ENCODE measurements around the gene LRCH3.

Gene LRCH3

GRCh38 chr3:197835509-197835908 is 44.5 kb downstream of the LRCH3 start:
- peaks cover 20 to 27% of the 10 kb centered on the region in 2 experiments for H3K36me3 ChIP-seq (ENCODE audit: control insufficient read depth in 1 of 2, insufficient read depth in 2 of 2, low read length in 2 of 2)
- no peak overlapping the region for H2AFZ ChIP-seq (ENCODE audit: insufficient read depth, low read length, poor library complexity)
- H3K4ac ChIP-seq (ENCODE audit: low read depth, low read length), result no peak overlapping the region
- no peaks in the 10 kb centered on the region for H3K79me2 ChIP-seq (ENCODE audit: control insufficient read depth, insufficient read depth, low read length, poor library complexity)
- DNase-seq, result no peak
- no peak overlapping the region for H2AK5ac ChIP-seq (ENCODE audit: low read length)
- H3K4me2 ChIP-seq (ENCODE audit: low read length), result no peak overlapping the region
- H3K14ac ChIP-seq (ENCODE audit: low read length), result no peak overlapping the region
- WGBS (ENCODE audit: extremely low coverage, insufficient coverage, insufficient read length), result no CpG with 5 or more reads among the region's 5 CpGs
- no peak overlapping the region for H3K27ac ChIP-seq (ENCODE audit: low read depth, low read length)
- H2BK120ac ChIP-seq (ENCODE audit: insufficient read depth, low read length, poor library complexity), result no peak overlapping the region
- no peak overlapping the region for H4K91ac ChIP-seq (ENCODE audit: low read depth, low read length)
- no peak overlapping the region for H3K18ac ChIP-seq (ENCODE audit: low read length)
- H2BK12ac ChIP-seq (ENCODE audit: low read length), result no peak overlapping the region
- H3K79me1 ChIP-seq (ENCODE audit: low read length), result no peaks in the 10 kb centered on the region
- H3K4me3 ChIP-seq (ENCODE audit: low read depth, low read length), result no peak overlapping the region
- H3K27me3 ChIP-seq (ENCODE audit: insufficient read depth, low read length), result no peaks in the 10 kb centered on the region
- H3K4me1 ChIP-seq (ENCODE audit: control insufficient read depth in 1 of 2, insufficient read depth in 2 of 2, low read length in 2 of 2), result no peaks in the 10 kb centered on the region
- no peak overlapping the region for H3K23ac ChIP-seq (ENCODE audit: low read length)
- H4K12ac ChIP-seq (ENCODE audit: low read depth, low read length), result no peak overlapping the region
- H3K9ac ChIP-seq (ENCODE audit: low read length), result no peak overlapping the region
- no peaks in the 10 kb centered on the region for H3K9me3 ChIP-seq (ENCODE audit: insufficient read depth, low read depth, low read length)
- no peak overlapping the region for H4K8ac ChIP-seq (ENCODE audit: low read depth, low read length)
- no peak overlapping the region for H2BK5ac ChIP-seq (ENCODE audit: low read depth, low read length, poor library complexity)

GRCh38 chr3:197836244-197836643 is 45.2 kb downstream of the LRCH3 start:
- Histone ChIP-seq H3K4me1 (ENCODE audit: control insufficient read depth in 1 of 2, insufficient read depth in 2 of 2, low read length in 2 of 2) (no peaks in the 10 kb centered on the region), H3K79me1 (ENCODE audit: low read length) (no peaks in the 10 kb centered on the region), H4K91ac (ENCODE audit: low read depth, low read length) (no peak overlapping the region), H3K4ac (ENCODE audit: low read depth, low read length) (no peak overlapping the region), H2AFZ (ENCODE audit: insufficient read depth, low read length, poor library complexity) (no peak overlapping the region), H3K9me3 (ENCODE audit: insufficient read depth, low read depth, low read length) (no peaks in the 10 kb centered on the region), H2BK12ac (ENCODE audit: low read length) (no peak overlapping the region), H3K18ac (ENCODE audit: low read length) (no peak overlapping the region), H2BK120ac (ENCODE audit: insufficient read depth, low read length, poor library complexity) (no peak overlapping the region), H2AK5ac (ENCODE audit: low read length) (no peak overlapping the region), H3K79me2 (ENCODE audit: control insufficient read depth, insufficient read depth, low read length, poor library complexity) (no peaks in the 10 kb centered on the region), H4K8ac (ENCODE audit: low read depth, low read length) (no peak overlapping the region), H2BK5ac (ENCODE audit: low read depth, low read length, poor library complexity) (no peak overlapping the region), H4K12ac (ENCODE audit: low read depth, low read length) (no peak overlapping the region), H3K14ac (ENCODE audit: low read length) (no peak overlapping the region), H3K27me3 (ENCODE audit: insufficient read depth, low read length) (no peaks in the 10 kb centered on the region), H3K36me3 (ENCODE audit: control insufficient read depth in 1 of 2, insufficient read depth in 2 of 2, low read length in 2 of 2) (peaks cover 21 to 26% of the 10 kb centered on the region in 2 experiments), H3K4me2 (ENCODE audit: low read length) (no peak overlapping the region), H3K27ac (ENCODE audit: low read depth, low read length) (no peak overlapping the region), H3K23ac (ENCODE audit: low read length) (no peak overlapping the region), H3K4me3 (ENCODE audit: low read depth, low read length) (no peak overlapping the region), H3K9ac (ENCODE audit: low read length) (no peak overlapping the region)
- DNase-seq, result no peak

- no peak overlapping the region for H4K12ac ChIP-seq (ENCODE audit: low read depth, low read length)
Observed at GRCh38 chr3:197837282-197837681, 46.2 kb downstream of the LRCH3 start.

GRCh38 chr3:197841789-197842188 is 50.7 kb downstream of the LRCH3 start:
- Histone ChIP-seq H4K8ac (ENCODE audit: low read depth, low read length) (no peak overlapping the region), H2AK5ac (ENCODE audit: low read length) (no peak overlapping the region), H3K4me1 (ENCODE audit: control insufficient read depth in 1 of 2, insufficient read depth in 2 of 2, low read length in 2 of 2) (no peaks in the 10 kb centered on the region), H4K12ac (ENCODE audit: low read depth, low read length) (no peak overlapping the region), H3K4me3 (ENCODE audit: low read depth, low read length) (no peak overlapping the region), H2BK12ac (ENCODE audit: low read length) (no peak overlapping the region), H3K79me2 (ENCODE audit: control insufficient read depth, insufficient read depth, low read length, poor library complexity) (no peaks in the 10 kb centered on the region), H3K27ac (ENCODE audit: low read depth, low read length) (no peak overlapping the region), H2AFZ (ENCODE audit: insufficient read depth, low read length, poor library complexity) (no peak overlapping the region), H3K27me3 (ENCODE audit: insufficient read depth, low read length) (no peaks in the 10 kb centered on the region), H3K4me2 (ENCODE audit: low read length) (no peak overlapping the region), H3K9me3 (ENCODE audit: insufficient read depth, low read depth, low read length) (no peaks in the 10 kb centered on the region), H3K79me1 (ENCODE audit: low read length) (no peaks in the 10 kb centered on the region), H3K23ac (ENCODE audit: low read length) (no peak overlapping the region), H3K9ac (ENCODE audit: low read length) (no peak overlapping the region), H3K36me3 (ENCODE audit: control insufficient read depth in 1 of 2, insufficient read depth in 2 of 2, low read length in 2 of 2) (peaks cover 31 to 36% of the 10 kb centered on the region in 2 experiments), H3K14ac (ENCODE audit: low read length) (no peak overlapping the region), H3K4ac (ENCODE audit: low read depth, low read length) (no peak overlapping the region), H3K18ac (ENCODE audit: low read length) (no peak overlapping the region), H4K91ac (ENCODE audit: low read depth, low read length) (no peak overlapping the region), H2BK120ac (ENCODE audit: insufficient read depth, low read length, poor library complexity) (no peak overlapping the region), H2BK5ac (ENCODE audit: low read depth, low read length, poor library complexity) (no peak overlapping the region)
- no peak for DNase-seq
- WGBS (ENCODE audit: extremely low coverage, insufficient coverage, insufficient read length), result no CpG with 5 or more reads among the region's 5 CpGs

More at GRCh38 chr3:197837282-197837681, 46.2 kb downstream of the LRCH3 start:
- no peak overlapping the region for H3K23ac ChIP-seq (ENCODE audit: low read length)
- H3K4ac ChIP-seq (ENCODE audit: low read depth, low read length), result no peak overlapping the region
- H3K4me1 ChIP-seq (ENCODE audit: control insufficient read depth in 1 of 2, insufficient read depth in 2 of 2, low read length in 2 of 2), result no peaks in the 10 kb centered on the region
- H2BK12ac ChIP-seq (ENCODE audit: low read length), result no peak overlapping the region
- H3K4me2 ChIP-seq (ENCODE audit: low read length), result no peak overlapping the region
- H3K9ac ChIP-seq (ENCODE audit: low read length), result no peak overlapping the region
- H3K9me3 ChIP-seq (ENCODE audit: insufficient read depth, low read depth, low read length), result no peaks in the 10 kb centered on the region
- no peak for DNase-seq
- H3K79me1 ChIP-seq (ENCODE audit: low read length), result no peaks in the 10 kb centered on the region
- no peaks in the 10 kb centered on the region for H3K79me2 ChIP-seq (ENCODE audit: control insufficient read depth, insufficient read depth, low read length, poor library complexity)
- no peak overlapping the region for H3K18ac ChIP-seq (ENCODE audit: low read length)
- no peak overlapping the region for H2BK120ac ChIP-seq (ENCODE audit: insufficient read depth, low read length, poor library complexity)
- H2AK5ac ChIP-seq (ENCODE audit: low read length), result no peak overlapping the region
- no peak overlapping the region for H4K8ac ChIP-seq (ENCODE audit: low read depth, low read length)
- H3K4me3 ChIP-seq (ENCODE audit: low read depth, low read length), result no peak overlapping the region
- H3K14ac ChIP-seq (ENCODE audit: low read length), result no peak overlapping the region
- no CpG with 5 or more reads among the region's 2 CpGs for WGBS (ENCODE audit: extremely low coverage, insufficient coverage, insufficient read length)
- no peaks in the 10 kb centered on the region for H3K27me3 ChIP-seq (ENCODE audit: insufficient read depth, low read length)
- no peak overlapping the region for H2AFZ ChIP-seq (ENCODE audit: insufficient read depth, low read length, poor library complexity)
- H2BK5ac ChIP-seq (ENCODE audit: low read depth, low read length, poor library complexity), result no peak overlapping the region
- no peak overlapping the region for H4K91ac ChIP-seq (ENCODE audit: low read depth, low read length)
- peaks cover 24 to 27% of the 10 kb centered on the region in 2 experiments for H3K36me3 ChIP-seq (ENCODE audit: control insufficient read depth in 1 of 2, insufficient read depth in 2 of 2, low read length in 2 of 2)
- H3K27ac ChIP-seq (ENCODE audit: low read depth, low read length), result no peak overlapping the region

All from trophoblast cell (in vitro differentiated cells and primary cell).